Astrocyte (in vitro differentiated cells and primary cell): Measurements from ENCODE around the gene CLBA1. TPM values are rescaled to one million over a fixed set of nuclear protein-coding genes. Genes with fewer than 3 reads are reported as not detected.
A peak's percentile ranks its signal among the peaks of the same experiment; 100 is the strongest.

ENCODE experiments used
- DNase-seq: peaks from one replicate; pipeline ENCODE4 v3.0.0-alpha.2; 2010; ENCODE audit warnings: low read depth
- FAIRE-seq: peaks from 2 replicates; lab custom pipeline; 2011; peaks lifted over from hg19 to GRCh38; lab: Jason Lieb, UNC
- H2AFZ ChIP-seq: 2 replicates; pipeline ENCODE4 v1.6.0; 2012; ENCODE audit warnings: low read depth, low read length, inconsistent platforms
- H3K27ac ChIP-seq: 2 replicates; pipeline ENCODE4 v1.5.1; 2011; ENCODE audit warnings: low read depth, low read length, inconsistent platforms
- H3K27me3 ChIP-seq: 2 replicates; pipeline ENCODE4 v1.6.0; 2011; ENCODE audit warnings: low read length, inconsistent platforms; ENCODE audit not compliant: insufficient read depth
- H3K36me3 ChIP-seq: 2 replicates; pipeline ENCODE4 v1.5.1; 2011; ENCODE audit warnings: low read length, inconsistent platforms; ENCODE audit not compliant: insufficient read depth
- H3K4me1 ChIP-seq: 2 replicates; pipeline ENCODE4 v1.5.1; 2011; ENCODE audit warnings: low read length, inconsistent platforms; ENCODE audit not compliant: insufficient read depth
- H3K4me2 ChIP-seq: 2 replicates; pipeline ENCODE4 v1.6.0; 2012; ENCODE audit warnings: low read length, inconsistent platforms
- H3K4me3 ChIP-seq: 2 replicates; pipeline ENCODE4 v1.5.1; 2011; ENCODE audit warnings: low read depth, mild to moderate bottlenecking, low read length, inconsistent platforms; ENCODE audit not compliant: insufficient read depth
- H3K79me2 ChIP-seq: 2 replicates; pipeline ENCODE4 v1.6.0; 2012; ENCODE audit warnings: mild to moderate bottlenecking, low read length, inconsistent platforms; ENCODE audit not compliant: insufficient read depth
- H3K9ac ChIP-seq: 2 replicates; pipeline ENCODE4 v1.6.0; 2012; ENCODE audit warnings: mild to moderate bottlenecking, low read length, inconsistent platforms
- H3K9me3 ChIP-seq: 2 replicates; pipeline ENCODE4 v1.5.1; 2012; ENCODE audit warnings: low read depth, mild to moderate bottlenecking, low read length, inconsistent platforms; ENCODE audit not compliant: insufficient read depth
- H4K20me1 ChIP-seq: 2 replicates; pipeline ENCODE4 v1.6.0; 2012; ENCODE audit warnings: low read length, inconsistent platforms; ENCODE audit not compliant: insufficient read depth
- H3K27ac Mint-ChIP-seq: one replicate; pipeline ENCODE4 v1.8.0; 2021; ENCODE audit warnings: mild to moderate bottlenecking, mixed read lengths; ENCODE audit not compliant: unreplicated experiment
- H3K27me3 Mint-ChIP-seq: one replicate; pipeline ENCODE4 v1.8.0; 2021; ENCODE audit warnings: low read depth, mixed read lengths; ENCODE audit not compliant: unreplicated experiment
- H3K36me3 Mint-ChIP-seq: one replicate; pipeline ENCODE4 v1.8.0; 2021; ENCODE audit warnings: low read depth, mixed read lengths; ENCODE audit not compliant: unreplicated experiment
- H3K4me1 Mint-ChIP-seq: one replicate; pipeline ENCODE4 v1.8.0; 2021; ENCODE audit warnings: low read depth, mixed read lengths; ENCODE audit not compliant: unreplicated experiment
- H3K4me3 Mint-ChIP-seq: one replicate; pipeline ENCODE4 v1.8.0; 2021; ENCODE audit warnings: mild to moderate bottlenecking, moderate library complexity, mixed read lengths; ENCODE audit not compliant: unreplicated experiment
- H3K9me3 Mint-ChIP-seq: one replicate; pipeline ENCODE4 v1.8.0; 2021; ENCODE audit warnings: mild to moderate bottlenecking, mixed read lengths; ENCODE audit not compliant: unreplicated experiment
- CTCF ChIP-seq: IDR thresholded peaks from 2 replicates; pipeline ENCODE4 v1.5.1; 2011; ENCODE audit warnings: low read depth, mild to moderate bottlenecking, inconsistent platforms, low read length, moderate library complexity; ENCODE audit not compliant: insufficient read depth
- EZH2 ChIP-seq: IDR thresholded peaks from 2 replicates; pipeline ENCODE4 v1.6.1; 2012; ENCODE audit warnings: mild to moderate bottlenecking, low read length, inconsistent platforms; ENCODE audit not compliant: insufficient read depth
- total RNA-seq: library from RNA; stranded (reverse); gene quantifications from 2 replicates; pipeline ENCODE4 v1.2.1, GENCODE V29; 2021

CLBA1 gene
- total RNA-seq, 1 donor from 2014 or later: 6.3 TPM

- FAIRE-seq: peak; percentile 17
Observed at GRCh38 chr14:104973385-104974145, 12.0 kb upstream of the CLBA1 start.

GRCh38 chr14:104974146-104974541 lies 11.4 kb upstream of the CLBA1 start:
- Histone ChIP-seq H3K79me2 (peaks cover 22% of the 10 kb centered on the region), H3K4me1 (peaks cover 72% of the 10 kb centered on the region), H3K4me2 (peak overlapping the region; percentile 79), H3K9ac (peak overlapping the region; percentile 4), H3K27ac (no peak overlapping the region), H3K4me3 (no peak overlapping the region), H3K27me3 (no peaks in the 10 kb centered on the region), H3K9me3 (no peaks in the 10 kb centered on the region), H4K20me1 (peaks cover 16% of the 10 kb centered on the region), H2AFZ (no peak overlapping the region), H3K36me3 (no peaks in the 10 kb centered on the region)
- Mint-ChIP-seq H3K36me3 (no peaks in the 10 kb centered on the region), H3K27me3 (peaks cover 9% of the 10 kb centered on the region), H3K4me3 (no peak overlapping the region), H3K9me3 (no peaks in the 10 kb centered on the region), H3K4me1 (peaks cover 10% of the 10 kb centered on the region), H3K27ac (peak overlapping the region; percentile 66)
- DNase-seq (no peak), FAIRE-seq (no peak)
- TF ChIP-seq CTCF (no peak), EZH2 (no peak)

More at GRCh38 chr14:104973385-104974145, 12.0 kb upstream of the CLBA1 start:
- Mint-ChIP-seq H3K4me1 (peaks cover 15% of the 10 kb centered on the region), H3K27me3 (peaks cover 5% of the 10 kb centered on the region), H3K36me3 (no peaks in the 10 kb centered on the region), H3K9me3 (no peaks in the 10 kb centered on the region), H3K4me3 (no peak overlapping the region), H3K27ac (peak overlapping the region; percentile 34)
- TF ChIP-seq EZH2: no peak
- TF ChIP-seq CTCF: no peak
- no peaks in the 10 kb centered on the region for H3K27me3 ChIP-seq
- peak; percentile 94 for DNase-seq
- peak overlapping the region; percentile 87 for H3K27ac ChIP-seq
- H3K79me2 ChIP-seq: peaks cover 22% of the 10 kb centered on the region
- peak overlapping the region; percentile 69 for H2AFZ ChIP-seq
- H3K4me2 ChIP-seq: peak overlapping the region; percentile 79
- H3K9ac ChIP-seq: peak overlapping the region; percentile 50
- H3K9me3 ChIP-seq: no peaks in the 10 kb centered on the region
- H4K20me1 ChIP-seq: peaks cover 20% of the 10 kb centered on the region
- no peak overlapping the region for H3K4me3 ChIP-seq
- H3K36me3 ChIP-seq: no peaks in the 10 kb centered on the region
- peaks cover 75% of the 10 kb centered on the region for H3K4me1 ChIP-seq
